Mesothelial cell of epicardium (in vitro differentiated cells): Measurements from ENCODE around the gene TTC7B. TPM values are rescaled to one million over a fixed set of nuclear protein-coding genes. Genes with fewer than 3 reads are reported as not detected.

Experiments used
- DNase-seq, 2 experiments: peaks; one replicate each; pipeline ENCODE4 v3.0.0; 2021; ENCODE audit warnings: low spot score in 2 of 2; ENCODE audit not compliant: unreplicated experiment in 2 of 2
- H3K27ac Mint-ChIP-seq: 2 replicates; pipeline ENCODE4 v1.8.0; 2021; ENCODE audit warnings: mixed read lengths
- H3K27me3 Mint-ChIP-seq: 2 replicates; pipeline ENCODE4 v1.8.0; 2021; ENCODE audit warnings: low read depth, mixed read lengths
- H3K36me3 Mint-ChIP-seq: 2 replicates; pipeline ENCODE4 v1.8.0; 2021; ENCODE audit warnings: mixed read lengths
- H3K4me1 Mint-ChIP-seq: 2 replicates; pipeline ENCODE4 v1.8.0; 2021; ENCODE audit warnings: mixed read lengths
- H3K4me3 Mint-ChIP-seq: 2 replicates; pipeline ENCODE4 v1.8.0; 2021; ENCODE audit warnings: mild to moderate bottlenecking, moderate library complexity, mixed read lengths
- H3K9me3 Mint-ChIP-seq: 2 replicates; pipeline ENCODE4 v1.8.0; 2021; ENCODE audit warnings: mixed read lengths
- CTCF ChIP-seq: fragments of 200-600 bp; sonication (generic); IDR thresholded peaks from one replicate; pipeline ENCODE4 v1.5.0; 2021; ENCODE audit warnings: antibody characterized with exemption; ENCODE audit not compliant: unreplicated experiment
- total RNA-seq: library from RNA; stranded (reverse); gene quantifications from 3 replicates; pipeline ENCODE4 v1.2.1, GENCODE V29; 2021

Gene TTC7B
- total RNA-seq, 1 donor from 2014 or later, result 56.5 TPM

DNA sequence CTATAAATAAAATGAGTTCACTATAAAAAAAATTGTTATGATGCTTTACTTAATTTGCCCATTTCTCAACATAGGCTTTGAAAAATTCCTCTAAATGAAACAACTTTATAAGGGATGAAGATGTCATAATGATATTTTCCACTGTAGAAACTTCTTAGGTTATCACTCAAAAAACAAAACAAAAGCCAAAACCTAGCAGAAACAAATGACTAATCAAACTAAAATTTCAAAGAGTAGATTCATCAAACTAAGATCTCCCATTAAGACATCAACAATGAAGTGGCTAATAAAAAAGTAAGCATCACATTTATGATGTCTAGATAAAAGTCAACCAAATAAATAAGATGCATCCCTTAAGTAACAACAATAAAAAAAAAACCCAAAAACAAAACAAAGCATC lies 36.9 kb upstream of the TTC7B start:
- Mint-ChIP-seq H3K9me3 (no peaks in the 10 kb centered on the region), H3K4me3 (no peak overlapping the region), H3K36me3 (no peaks in the 10 kb centered on the region), H3K27me3 (no peaks in the 10 kb centered on the region), H3K4me1 (peaks cover 8% of the 10 kb centered on the region), H3K27ac (no peak overlapping the region)
- no peak for TF ChIP-seq CTCF
- DNase-seq, result no peak

- peak overlapping the region; percentile 21 for H3K27ac Mint-ChIP-seq
- no peak for TF ChIP-seq CTCF
These were observed 35.3 kb upstream of the TTC7B start for GRCh38 chr14:90851327-90852036.

GRCh38 chr14:90850487-90850886 lies 34.3 kb upstream of the TTC7B start:
- Mint-ChIP-seq H3K36me3 (no peaks in the 10 kb centered on the region), H3K9me3 (no peaks in the 10 kb centered on the region), H3K27me3 (no peaks in the 10 kb centered on the region), H3K4me3 (peak overlapping the region; percentile 38), H3K4me1 (peaks cover 8% of the 10 kb centered on the region), H3K27ac (peak overlapping the region; percentile 85)
- no peak for DNase-seq
- no peak for TF ChIP-seq CTCF

More at GRCh38 chr14:90851327-90852036, 35.3 kb upstream of the TTC7B start:
- Mint-ChIP-seq H3K4me1 (peaks cover 8% of the 10 kb centered on the region), H3K9me3 (no peaks in the 10 kb centered on the region), H3K36me3 (no peaks in the 10 kb centered on the region), H3K27me3 (no peaks in the 10 kb centered on the region), H3K4me3 (no peak overlapping the region)
- no peak for DNase-seq

DNA sequence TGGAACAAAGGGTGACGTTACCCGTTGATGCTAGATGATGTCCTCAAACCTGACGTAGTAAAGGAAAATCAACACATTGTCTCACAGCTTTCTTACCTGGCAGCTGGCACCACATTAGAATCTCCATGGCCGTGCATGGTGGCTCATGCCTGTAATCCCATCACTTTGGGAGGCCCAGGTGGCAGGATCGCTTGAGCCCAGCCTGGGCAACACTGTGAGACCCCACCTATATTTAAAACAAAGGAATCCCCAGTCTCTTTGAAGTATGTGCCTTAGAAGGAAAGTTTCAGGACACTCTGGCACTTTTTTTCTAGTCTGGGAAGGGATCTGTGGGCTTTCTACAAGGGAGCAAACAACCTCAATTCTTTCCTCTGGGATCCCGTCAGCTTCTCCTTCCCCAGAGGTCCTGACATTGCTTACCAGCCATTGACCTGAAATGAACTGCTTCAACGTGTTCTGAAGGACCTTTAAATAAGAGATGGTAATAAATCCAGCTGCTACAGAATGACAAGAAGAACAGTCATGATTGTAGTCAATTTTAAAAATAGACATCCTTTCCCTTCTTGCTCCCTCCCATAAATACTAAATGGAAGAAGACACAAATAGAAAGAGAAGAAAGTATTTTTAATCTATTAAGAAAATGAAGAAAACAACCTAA lies 33.7 kb upstream of the TTC7B start:
- H3K4me3 Mint-ChIP-seq, result no peak overlapping the region
- peaks cover 8% of the 10 kb centered on the region for H3K4me1 Mint-ChIP-seq
- DNase-seq, result no peak
- TF ChIP-seq CTCF, result no peak
- no peak overlapping the region for H3K27ac Mint-ChIP-seq
- no peaks in the 10 kb centered on the region for H3K36me3 Mint-ChIP-seq
- H3K27me3 Mint-ChIP-seq, result no peaks in the 10 kb centered on the region
- no peaks in the 10 kb centered on the region for H3K9me3 Mint-ChIP-seq

- Mint-ChIP-seq H3K9me3 (no peaks in the 10 kb centered on the region), H3K4me1 (peaks cover 8% of the 10 kb centered on the region), H3K27ac (no peak overlapping the region), H3K27me3 (no peaks in the 10 kb centered on the region), H3K36me3 (no peaks in the 10 kb centered on the region), H3K4me3 (no peak overlapping the region)
- DNase-seq, result no peak
- TF ChIP-seq CTCF, result no peak
These were observed 32.9 kb upstream of the TTC7B start for GRCh38 chr14:90848944-90849731.
